Activated CD4-positive, CD25-positive, alpha-beta regulatory T cell treated with anti-CD3 and anti-CD28 coated beads, Interleukin-2, amount 50 U/mL, for 16 hours (primary cell): ENCODE results near the gene CEACAM19.
"Not testable (repeated sequence)": the region's sequence is repeated elsewhere in the genome, so short reads cannot be mapped to it uniquely, and the experiment has no call there.

ENCODE experiments used
- DNase-seq: peaks from one replicate; pipeline ENCODE4 v3.0.0-alpha.2; 2020; ENCODE audit warnings: low read depth, low spot score

The CEACAM19 gene

GRCh38 chr19:44700547-44700946 lies 29.3 kb downstream of the CEACAM19 start:
- no peak for DNase-seq

DNA sequence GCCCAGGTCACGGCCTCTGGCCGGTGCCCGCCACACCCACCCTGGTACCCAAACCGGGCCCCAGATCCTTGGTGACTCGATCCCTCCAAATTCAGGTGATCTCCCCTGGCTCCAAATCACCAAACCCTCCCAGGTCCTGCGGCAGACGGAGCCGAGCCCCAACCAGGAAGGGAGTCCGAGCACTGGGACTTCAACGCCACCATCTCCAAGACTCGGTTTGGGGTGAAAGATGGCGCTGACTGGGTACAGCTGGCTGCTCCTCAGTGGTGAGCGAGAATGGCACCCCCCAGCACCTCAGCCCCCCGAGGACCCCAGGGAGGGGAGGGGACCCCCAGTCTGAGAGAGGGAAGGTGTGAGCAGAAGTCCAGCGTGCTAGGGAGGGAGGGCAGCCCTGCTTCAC lies 29.9 kb downstream of the CEACAM19 start:
- no peak for DNase-seq

- DNase-seq, result no peak
Observed at GRCh38 chr19:44702551-44703176, 31.4 kb downstream of the CEACAM19 start.

DNA sequence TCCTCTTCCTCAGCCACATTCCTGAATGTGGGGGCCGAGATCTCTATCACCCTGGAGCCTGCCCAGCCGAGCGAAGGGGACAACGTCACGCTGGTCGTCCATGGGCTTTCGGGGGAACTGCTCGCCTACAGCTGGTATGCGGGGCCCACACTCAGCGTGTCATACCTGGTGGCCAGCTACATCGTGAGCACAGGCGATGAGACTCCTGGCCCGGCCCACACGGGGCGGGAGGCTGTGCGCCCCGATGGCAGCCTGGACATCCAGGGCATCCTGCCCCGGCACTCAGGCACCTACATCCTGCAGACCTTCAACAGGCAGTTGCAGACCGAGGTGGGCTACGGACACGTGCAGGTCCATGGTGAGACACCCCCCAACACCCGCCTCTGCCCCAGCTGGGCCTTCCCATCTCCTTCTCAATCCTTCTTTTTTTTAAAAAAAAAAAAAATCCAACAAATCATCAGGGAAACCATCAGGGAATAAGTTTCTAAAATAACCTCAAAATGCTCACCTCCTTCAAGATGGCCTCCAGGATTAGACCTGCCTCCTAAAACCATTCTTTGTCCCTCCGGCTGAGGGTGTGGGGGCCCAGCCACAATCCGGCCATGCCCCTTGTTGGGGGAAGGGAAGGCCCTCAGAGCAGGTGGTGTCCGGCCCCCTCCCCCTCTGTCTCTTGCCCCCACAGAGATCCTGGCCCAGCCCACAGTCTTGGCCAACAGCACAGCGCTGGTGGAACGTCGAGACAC lies 32.2 kb downstream of the CEACAM19 start:
- DNase-seq, result no peak

DNA sequence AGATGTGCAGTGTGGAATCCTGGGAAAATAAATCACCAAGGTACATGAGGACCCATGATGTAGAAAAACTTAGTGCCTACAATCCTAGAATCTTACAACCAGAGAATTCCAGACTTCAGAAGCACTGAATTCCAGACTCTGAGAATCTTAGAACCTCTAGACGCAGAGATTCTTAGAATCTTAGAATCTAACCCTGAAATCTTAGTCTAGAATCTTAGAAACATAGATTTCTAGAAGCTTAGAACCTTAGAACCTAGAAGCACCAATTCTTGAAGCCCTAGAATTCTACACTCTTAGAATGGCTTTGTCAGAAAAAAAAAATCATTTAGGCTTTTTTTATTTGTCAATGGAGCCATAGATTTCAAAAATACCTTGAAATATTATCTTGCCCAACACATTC lies 33.7 kb downstream of the CEACAM19 start:
- no peak for DNase-seq

- no peak for DNase-seq
Observed at GRCh38 chr19:44705502-44706010, 34.3 kb downstream of the CEACAM19 start.

- no peak for DNase-seq
Observed at GRCh38 chr19:44706506-44707236, 35.4 kb downstream of the CEACAM19 start.

DNA sequence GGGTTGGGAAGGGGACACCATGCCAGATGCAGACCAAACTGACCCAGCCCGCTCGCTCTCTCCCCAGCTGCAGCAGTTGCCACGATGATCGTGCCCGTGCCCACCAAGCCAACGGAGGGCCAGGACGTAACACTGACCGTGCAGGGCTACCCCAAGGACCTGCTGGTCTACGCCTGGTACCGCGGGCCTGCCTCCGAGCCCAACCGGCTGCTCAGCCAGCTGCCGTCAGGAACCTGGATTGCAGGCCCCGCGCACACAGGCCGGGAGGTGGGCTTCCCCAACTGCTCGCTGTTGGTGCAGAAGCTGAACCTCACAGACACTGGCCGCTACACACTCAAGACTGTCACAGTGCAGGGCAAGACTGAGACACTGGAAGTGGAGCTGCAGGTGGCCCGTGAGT lies 36.5 kb downstream of the CEACAM19 start:
- no peak for DNase-seq

GRCh38 chr19:44708940-44709339 lies 37.7 kb downstream of the CEACAM19 start:
- no peak for DNase-seq

DNA sequence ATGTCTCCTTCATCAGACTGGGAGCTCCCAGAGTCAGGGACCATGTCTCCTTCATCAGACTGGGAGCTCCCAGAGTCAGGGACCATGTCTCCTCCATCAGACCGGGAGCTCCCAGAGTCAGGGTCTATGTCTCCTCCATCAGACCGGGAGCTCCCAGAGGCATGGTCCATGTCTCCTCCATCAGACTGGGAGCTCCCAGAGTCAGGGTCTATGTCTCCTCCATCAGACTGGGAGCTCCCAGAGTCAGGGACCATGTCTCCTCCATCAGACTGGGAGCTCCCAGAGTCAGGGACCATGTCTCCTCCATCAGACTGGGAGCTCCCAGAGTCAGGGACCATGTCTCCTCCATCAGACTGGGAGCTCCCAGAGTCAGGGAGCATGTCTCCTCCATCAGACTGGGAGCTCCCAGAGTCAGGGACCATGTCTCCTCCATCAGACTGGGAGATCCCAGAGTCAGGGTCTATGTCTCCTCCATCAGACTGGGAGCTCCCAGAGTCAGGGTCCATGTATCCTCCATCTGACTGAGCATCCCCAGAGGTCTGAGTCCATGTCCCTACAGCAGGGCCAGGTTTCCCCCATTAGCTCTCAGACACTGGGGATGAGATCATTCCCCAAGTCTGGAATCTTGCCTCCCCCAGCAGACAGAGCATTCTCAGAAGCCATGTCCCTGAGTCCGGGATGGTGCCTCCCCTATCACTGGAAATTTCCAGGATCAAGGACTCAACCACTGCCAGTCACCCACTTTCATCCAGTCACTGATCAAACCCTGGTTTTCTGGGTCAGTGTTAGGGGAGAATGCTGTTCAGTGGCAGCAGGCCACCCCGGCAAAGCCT lies 38.4 kb downstream of the CEACAM19 start:
- DNase-seq, result not testable (repeated sequence)

- no peak for DNase-seq
Observed at GRCh38 chr19:44710483-44710882, 39.2 kb downstream of the CEACAM19 start.

DNA sequence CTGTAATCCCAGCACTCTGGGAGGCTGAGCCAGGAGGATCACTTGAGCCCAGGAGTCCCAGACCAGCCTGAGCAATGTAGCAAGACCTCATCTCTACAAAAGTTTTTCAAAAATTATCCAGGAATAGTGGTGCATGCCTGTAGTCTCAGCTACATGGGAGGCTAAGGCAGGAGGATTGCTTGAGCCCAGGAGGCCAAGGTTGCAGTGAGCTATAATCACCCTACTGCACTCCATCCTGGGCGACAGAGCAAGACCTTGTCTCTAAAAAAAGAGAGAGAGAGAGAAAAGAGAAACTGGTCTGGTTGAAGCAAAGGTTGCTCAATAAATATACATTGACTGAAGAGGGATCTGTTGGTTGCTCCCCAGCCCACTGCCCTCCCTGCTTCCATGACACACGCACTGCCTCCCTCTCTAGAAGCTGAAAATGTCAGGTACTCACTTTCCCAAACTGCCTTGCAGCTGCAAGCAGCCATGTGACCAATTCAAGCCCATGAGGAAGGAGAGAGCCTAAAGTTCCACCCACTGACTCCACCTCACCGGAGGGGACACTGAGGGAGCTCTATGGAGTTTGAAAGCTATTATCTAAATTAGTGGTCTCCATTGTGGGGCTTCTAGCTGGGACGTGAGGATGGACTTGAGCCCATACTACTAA lies 41.7 kb downstream of the CEACAM19 start:
- DNase-seq, result no peak

DNA sequence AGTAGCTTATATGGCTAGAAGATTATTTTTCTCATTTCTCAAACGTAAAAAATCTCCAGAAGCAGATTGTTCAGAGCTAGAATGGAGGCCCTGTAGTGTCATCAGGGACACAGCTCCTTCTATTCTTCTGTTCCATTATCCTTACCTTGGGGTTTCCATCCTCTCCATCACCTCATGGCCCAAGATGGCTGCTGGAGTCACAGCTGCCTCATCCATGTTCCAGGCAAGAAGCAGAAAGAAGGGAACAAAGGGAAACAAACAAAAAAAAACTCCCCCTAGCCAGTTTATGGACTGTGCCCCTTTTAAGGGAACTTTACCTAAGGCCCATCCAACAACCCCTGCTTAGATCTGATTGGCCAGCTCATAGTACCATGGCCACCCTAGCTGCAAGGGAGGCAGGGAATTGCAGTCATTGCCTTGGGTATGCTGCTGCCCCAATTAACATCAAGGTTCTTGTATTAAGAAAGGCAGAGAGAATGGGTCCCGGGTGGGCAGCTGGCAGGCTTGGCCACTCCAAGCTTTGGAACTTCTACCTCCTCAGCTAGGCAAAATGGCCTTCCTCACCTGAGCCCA lies 43.4 kb downstream of the CEACAM19 start:
- DNase-seq, result no peak

DNA sequence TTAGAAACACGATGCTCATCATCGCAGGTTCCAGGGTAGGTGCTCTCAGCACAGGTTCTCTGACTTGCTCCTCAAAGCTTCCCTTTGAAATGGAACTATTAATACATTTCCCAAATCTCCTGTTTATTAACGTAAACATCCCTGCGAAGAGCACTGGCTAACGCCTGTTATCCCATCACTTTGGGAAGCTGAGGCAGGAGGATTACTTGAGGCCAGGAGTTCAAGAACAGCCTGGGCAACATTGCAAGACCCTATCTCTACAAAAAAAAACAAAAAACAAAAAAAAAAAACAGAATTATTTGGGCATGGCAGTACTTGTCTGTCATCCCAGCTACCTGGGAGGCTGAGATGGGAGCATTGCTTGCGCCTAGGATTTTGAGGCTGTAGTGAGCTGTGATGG lies 46.3 kb downstream of the CEACAM19 start:
- DNase-seq, result no peak

- DNase-seq, result no peak
Observed at GRCh38 chr19:44718441-44719261, 47.4 kb downstream of the CEACAM19 start.

DNA sequence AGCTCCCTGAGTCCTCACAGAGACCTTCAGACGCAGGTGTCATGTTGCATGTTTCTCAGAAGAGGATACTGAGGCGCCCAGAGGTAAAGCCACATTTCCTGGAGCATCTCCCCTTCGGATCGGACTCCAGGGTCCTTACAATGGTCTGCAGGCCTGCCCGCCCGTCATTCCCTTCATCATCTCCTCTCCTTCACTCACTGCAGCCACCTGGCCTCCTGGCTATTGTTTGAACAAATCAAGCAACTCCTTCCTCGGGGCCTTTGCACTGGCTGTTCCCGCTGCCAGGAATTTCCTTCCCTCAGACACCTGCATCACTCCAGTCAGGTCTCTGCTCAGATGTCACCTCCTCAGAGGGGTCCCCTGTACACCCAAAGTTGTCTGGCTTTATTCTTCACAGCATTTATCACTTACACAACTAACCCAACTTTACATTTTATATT lies 48.0 kb downstream of the CEACAM19 start:
- DNase-seq, result no peak

GRCh38 chr19:44720396-44720795 lies 49.1 kb downstream of the CEACAM19 start:
- DNase-seq, result not testable (repeated sequence)

GRCh38 chr19:44720945-44721344 lies 49.7 kb downstream of the CEACAM19 start:
- no peak for DNase-seq

DNA sequence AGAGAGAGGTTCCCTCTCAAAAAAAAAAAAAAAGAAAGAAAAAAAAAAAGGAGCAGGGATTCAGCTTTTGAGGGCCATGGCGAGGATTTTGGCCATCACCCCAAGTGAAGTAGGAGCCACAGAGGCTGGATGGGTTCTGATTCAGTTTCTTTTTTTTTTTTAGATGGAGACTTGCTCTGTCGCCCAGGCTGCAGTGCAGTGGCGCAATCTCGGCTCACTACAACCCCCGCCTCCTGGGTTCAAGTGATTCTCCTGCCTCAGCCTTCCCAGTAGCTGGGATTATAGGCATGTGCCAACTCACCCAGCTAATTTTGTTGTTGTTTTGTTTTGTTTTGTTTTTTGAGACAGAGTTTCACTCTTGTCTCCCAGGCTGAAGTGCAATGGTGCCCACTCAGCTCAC lies 50.1 kb downstream of the CEACAM19 start:
- not testable (repeated sequence) for DNase-seq
